ENCODE results near the gene CDC42SE2.
"Not testable (repeated sequence)": the region's sequence is repeated elsewhere in the genome, so short reads cannot be mapped to it uniquely, and the experiment has no call there.

The CDC42SE2 gene

GRCh38 chr5:131328536-131329285 is 64.9 kb downstream of the CDC42SE2 start:
- no peak for DNase-seq

DNA sequence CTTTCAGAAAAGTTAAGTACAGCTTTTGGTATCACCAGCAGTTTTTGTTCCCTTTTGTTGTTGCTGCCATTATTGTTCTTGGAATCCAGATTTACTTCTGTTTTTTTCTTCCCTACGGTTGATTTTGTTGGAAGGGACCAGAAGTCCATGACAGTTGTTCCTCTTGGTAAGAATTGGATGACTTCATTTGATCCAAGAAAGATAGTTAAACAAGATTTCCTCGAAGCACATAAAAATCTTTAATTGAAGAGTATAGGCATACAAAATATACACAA is 65.4 kb downstream of the CDC42SE2 start:
- no peak for DNase-seq

- no peak for DNase-seq
Observed at GRCh38 chr5:131330031-131330430, 66.2 kb downstream of the CDC42SE2 start.

- not testable (repeated sequence) for DNase-seq
Observed at GRCh38 chr5:131335756-131336155, 71.9 kb downstream of the CDC42SE2 start.

GRCh38 chr5:131336801-131337200 is 72.9 kb downstream of the CDC42SE2 start:
- not testable (repeated sequence) for DNase-seq

DNA sequence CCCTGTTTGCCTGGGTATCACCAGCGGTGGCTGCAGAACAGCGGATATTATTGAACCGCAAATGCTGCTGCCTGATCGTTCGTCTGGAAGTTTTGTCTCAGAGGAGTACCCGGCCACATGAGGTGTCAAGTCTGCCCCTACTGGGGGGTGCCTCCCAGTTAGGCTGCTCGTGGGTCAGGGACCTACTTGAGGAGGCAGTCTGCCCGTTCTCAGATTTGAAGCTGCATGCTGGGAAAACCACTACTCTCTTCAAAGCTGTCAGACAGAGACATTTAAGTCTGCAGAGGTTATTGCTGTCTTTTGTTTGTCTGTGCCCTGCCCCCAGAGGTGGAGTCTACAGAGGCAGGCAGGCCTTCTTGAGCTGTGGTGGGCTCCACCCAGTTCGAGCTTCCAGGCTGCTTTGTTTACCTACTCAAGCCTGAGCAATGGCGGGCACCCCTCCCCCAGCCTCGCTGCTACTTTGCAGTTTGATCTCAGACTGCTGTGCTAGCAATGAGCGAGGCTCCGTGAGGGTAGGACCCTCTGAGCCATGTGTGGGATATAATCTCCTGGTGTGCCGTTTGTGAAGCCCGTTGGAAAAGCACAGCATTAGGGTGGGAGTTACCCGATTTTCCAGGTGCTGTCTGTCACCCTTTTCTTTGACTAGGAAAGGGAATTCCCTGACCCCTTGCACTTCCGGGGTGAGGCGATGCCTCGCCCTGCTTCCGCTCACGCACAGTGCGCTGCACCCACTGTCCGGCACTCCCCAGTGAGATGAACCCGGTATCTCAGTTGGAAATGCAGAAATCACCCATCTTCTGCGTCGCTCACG is 73.6 kb downstream of the CDC42SE2 start:
- not testable (repeated sequence) for DNase-seq

DNA sequence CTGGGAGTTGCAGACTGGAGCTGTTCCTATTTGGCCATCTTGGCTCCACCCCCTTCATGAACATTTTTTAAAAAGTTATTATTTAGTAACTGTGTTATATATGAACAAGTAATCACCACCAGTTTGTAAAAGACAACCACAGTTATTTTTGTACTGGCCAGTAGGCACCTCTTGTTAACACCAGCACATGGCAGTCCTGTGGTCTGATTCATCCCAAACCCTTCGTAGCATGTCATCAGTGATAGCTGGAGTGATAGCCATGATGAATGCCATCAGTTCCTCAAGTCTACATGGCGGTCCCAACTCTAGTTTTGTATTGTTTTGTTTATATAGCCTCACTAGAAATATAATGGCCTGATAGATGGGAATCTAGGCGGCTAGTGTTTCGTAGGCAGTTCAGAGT is 74.2 kb downstream of the CDC42SE2 start:
- DNase-seq = no peak

GRCh38 chr5:131344288-131344687 is 80.4 kb downstream of the CDC42SE2 start:
- not testable (repeated sequence) for DNase-seq

GRCh38 chr5:131346204-131346603 is 82.4 kb downstream of the CDC42SE2 start:
- DNase-seq = not testable (repeated sequence)

DNA sequence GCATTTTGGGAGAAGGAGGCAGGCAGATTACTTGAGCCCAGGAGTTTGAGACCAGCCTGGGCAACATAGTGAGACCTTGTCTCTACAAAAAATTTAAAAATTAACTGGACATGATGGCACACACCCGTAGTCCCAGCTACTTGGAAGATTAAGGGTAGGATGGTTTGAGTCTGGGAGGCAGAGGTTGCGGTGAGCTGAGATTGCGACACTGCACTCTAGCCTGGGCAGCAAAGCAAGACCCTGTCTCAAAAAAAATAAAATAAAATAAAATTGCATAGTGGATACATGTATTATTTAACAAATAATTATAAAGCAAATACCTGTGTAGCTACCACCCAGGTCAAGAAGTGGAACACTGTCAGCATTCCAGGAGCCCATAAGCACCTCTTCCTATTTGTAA is 90.1 kb downstream of the CDC42SE2 start:
- no peak for DNase-seq

DNA sequence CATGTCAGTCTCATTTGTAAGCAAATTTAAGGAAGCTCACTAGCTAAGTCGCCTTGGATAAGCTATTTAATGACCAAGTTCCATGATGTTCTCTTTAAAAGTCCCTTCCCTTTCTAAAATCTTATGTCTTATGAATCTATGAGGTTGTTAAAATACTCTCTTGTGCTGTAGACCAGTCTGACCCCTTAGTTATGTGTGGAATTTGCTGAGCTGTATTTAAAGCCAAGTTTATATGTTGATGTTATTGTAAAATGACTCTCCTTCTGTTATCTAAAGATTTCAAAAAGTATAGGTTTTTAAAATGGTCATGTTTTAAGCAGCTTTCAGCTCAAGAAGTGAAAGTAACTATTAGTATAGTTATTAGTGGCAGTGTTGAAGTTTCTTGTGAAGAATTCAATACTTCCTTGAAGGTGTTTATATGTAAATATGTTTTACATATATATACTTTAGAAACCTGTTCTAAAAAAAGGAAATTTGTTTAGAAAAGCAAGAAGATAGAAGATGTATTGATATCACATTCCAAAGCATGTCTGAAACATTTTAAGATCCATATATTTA is 92.2 kb downstream of the CDC42SE2 start:
- no peak for DNase-seq

DNA sequence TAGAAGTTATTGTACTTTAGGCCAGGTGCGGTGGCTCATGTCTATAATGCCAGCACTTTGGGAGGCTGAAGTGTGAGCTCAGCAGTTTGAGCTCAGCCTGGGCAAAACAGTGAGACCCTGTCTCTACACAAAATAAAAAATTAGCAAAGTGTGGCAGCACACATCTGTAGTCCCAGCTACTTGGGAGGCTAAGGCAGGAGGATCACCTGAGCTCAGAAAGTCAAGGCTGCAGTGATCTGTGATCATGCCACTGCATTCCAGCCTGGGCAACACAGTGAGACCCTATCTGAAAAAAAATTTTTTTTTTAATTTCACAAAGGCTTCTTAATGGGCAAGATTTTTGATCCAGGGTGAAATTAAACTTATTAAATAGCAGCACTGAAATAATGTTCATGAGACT is 92.8 kb downstream of the CDC42SE2 start:
- DNase-seq = no peak

- DNase-seq = no peak
Observed at GRCh38 chr5:131357739-131358561, 94.1 kb downstream of the CDC42SE2 start.

- DNase-seq = no peak
Observed at GRCh38 chr5:131361677-131362315, 97.9 kb downstream of the CDC42SE2 start.

DNA sequence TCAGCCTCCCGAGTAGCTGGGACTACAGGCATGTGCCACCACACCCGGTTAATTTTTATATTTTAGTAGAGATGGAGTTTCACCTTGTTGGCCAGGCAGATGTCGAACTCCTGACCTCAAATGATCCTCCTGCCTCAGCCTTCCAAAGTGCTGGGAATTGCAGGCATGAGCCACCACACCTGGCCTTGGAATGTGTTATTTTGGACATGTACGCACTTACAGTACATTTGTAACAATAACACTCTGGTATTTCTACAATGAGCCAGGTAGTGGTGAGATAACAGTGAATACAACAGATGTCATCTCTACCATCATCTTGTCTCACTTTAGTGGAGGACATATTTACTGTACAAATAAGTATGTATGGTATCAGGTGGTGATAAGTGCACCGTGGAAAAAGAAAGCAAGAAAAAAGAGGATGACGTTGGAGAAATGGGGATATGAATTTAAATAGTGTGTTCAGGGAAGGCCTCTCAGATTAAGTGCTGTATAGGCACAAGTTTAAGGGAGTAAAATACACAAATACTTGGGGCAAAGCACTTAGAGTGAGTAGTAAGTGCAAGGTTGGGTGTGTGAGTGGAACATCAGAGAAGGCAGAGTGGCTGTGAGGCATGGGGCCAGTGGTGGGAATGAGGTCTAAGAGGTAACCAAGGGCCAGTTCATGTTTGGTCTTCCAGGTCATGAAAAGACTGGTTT is 100.1 kb downstream of the CDC42SE2 start:
- DNase-seq = no peak

DNA sequence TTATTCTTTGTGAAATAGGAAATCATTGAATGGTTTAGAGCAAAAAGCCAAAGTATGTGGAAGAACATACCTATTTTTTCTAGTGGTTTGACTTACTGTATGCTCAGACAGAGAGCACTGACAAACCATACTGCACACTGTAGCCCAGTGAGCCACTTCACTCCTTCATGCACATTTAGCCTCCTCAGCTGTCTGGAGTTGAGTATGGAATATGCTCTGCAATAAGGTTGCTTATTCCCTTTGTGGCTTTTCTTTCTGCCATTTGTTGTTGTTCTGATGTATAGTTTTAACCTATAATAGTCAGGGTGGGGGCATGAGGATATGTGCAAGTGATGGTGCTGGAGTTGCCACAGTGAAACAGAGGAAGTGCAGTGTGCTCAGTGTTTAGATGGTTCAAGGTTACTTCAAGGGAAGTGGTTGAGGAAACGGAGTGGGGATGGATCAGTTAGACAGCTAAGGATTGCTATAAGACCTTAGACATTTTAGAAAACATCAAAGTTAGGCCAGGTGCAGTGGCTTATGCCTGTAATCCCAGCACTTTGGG is 100.7 kb downstream of the CDC42SE2 start:
- DNase-seq = no peak

DNA sequence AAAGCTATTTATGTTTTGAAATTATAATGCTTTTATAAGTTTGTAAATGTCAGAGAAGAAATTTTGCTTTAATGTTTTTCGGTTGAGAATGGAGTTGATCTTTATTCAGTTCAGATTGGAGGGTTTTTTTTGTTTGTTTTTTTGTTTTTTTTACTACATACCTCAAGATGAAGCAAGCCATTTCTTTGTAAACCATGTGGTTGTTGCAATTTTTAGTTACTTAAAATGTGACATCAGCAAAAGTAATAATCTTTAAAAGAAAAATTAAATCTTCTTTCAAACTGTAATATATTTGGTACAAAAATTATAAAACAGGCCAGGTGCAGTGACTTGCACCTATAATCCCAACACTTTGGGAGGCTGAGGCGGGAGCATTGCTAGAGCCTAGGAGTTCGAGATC is 102.6 kb downstream of the CDC42SE2 start:
- no peak for DNase-seq

GRCh38 chr5:131367219-131367860 is 103.5 kb downstream of the CDC42SE2 start:
- DNase-seq = no peak

- no peak for DNase-seq
Observed at GRCh38 chr5:131368866-131369265, 105.0 kb downstream of the CDC42SE2 start.

DNA sequence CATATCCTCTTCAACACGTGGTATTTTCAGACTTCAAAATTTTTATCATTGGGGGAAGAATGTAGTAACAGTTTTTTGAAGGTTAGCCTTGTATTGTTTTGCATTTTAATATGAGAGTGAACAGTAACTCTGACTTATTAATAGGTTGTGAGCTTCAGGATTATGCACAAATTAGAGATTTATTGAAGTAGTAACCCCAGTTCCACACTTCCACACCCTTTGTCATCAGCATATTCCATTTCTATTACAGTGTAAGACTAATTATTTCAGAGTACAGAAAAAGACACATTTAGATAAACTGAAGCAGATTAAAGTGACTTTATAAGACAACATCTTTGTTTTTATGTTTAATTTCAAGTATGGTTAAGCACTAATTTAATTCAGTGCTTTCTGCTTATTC is 105.7 kb downstream of the CDC42SE2 start:
- DNase-seq = no peak

DNA sequence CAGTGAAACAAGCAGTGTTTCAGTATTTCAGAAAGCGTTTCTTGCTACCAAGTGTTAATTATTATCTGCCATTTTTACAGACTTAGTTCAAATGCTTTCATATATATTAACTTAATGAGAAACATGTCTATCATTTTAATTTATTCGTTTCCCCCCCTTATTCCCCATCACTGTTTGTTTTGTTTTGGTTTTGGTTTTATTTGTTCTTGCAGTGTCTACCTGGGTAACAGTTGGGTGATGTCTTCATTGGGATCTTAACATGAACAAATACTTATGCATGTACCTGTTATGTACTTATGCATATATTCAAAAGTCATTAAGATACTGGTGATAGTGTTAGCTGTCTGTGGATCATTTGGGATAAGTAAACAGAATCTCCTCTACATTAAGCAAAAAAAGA is 108.0 kb downstream of the CDC42SE2 start:
- DNase-seq = no peak

Data from NCI-H1105 (cell line).